ENCODE measurements around the gene CTNNA2.

CTNNA2 gene

GRCh38 chr2:79612999-79613398 is 100.1 kb downstream of the CTNNA2 start:
- no peak for DNase-seq (ENCODE audit: low read depth)

- no peak for DNase-seq (ENCODE audit: low read depth)
These were observed 106.6 kb downstream of the CTNNA2 start for GRCh38 chr2:79619442-79619841.

DNA sequence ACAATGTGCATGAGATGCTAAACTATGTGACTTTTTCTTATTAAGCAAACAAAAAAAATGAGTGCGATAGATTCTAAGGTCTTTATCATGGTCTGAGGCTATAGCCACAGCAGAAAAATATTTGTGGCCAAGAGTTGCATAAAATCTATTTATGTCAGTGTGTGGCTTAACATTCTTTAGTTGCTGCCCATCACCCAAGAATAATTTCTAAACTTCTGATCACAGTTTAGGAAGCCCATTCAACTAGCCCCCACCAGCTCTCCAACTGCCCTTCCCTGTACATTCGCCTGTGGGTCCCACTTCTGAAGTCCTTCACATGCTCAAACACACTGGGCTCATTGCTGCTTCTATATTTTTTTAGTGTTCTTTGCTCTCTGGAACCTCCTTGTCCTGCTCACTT is 107.1 kb downstream of the CTNNA2 start:
- no peak for DNase-seq (ENCODE audit: low read depth)

- no peak for DNase-seq (ENCODE audit: low read depth)
These were observed 107.8 kb downstream of the CTNNA2 start for GRCh38 chr2:79620679-79621078.

DNA sequence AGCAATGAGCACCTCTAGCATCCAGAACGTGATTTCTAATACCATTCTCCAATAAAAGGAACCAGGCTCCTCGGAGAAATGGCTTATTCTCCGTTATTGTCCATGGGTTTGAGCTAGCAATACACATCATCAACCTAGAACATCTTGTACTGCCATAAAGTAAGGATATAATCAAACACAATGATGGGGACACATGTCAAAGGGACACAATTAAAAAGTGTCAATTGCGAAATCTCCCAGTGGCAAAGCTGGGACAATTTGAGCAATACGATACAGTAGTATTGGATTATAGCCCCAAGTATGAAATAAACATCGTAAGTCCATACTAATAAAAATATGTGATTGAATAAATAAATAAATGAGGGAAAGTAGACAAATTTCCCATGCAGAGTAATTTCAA is 108.4 kb downstream of the CTNNA2 start:
- no peak for DNase-seq (ENCODE audit: low read depth)

- no peak for DNase-seq (ENCODE audit: low read depth)
These were observed 108.9 kb downstream of the CTNNA2 start for GRCh38 chr2:79621755-79622154.

DNA sequence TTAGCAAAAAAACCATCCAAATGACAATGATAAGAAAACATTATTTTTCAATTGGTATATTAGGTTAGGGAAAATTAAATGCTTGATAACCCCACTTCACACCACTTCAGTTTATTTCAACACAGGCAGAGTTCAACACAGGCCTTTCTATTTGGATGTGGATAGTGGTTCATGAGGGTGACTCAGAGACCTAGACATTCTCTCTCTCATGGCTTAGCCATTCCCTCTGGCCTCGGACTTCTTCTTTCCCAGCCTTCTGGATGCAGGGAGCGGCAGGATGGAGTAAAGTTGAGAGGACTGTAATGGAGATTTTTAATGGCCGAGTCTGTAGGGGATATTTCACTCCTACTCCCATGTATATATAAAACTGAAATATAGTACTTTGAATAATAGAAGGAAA is 109.7 kb downstream of the CTNNA2 start:
- no peak for DNase-seq (ENCODE audit: low read depth)

DNA sequence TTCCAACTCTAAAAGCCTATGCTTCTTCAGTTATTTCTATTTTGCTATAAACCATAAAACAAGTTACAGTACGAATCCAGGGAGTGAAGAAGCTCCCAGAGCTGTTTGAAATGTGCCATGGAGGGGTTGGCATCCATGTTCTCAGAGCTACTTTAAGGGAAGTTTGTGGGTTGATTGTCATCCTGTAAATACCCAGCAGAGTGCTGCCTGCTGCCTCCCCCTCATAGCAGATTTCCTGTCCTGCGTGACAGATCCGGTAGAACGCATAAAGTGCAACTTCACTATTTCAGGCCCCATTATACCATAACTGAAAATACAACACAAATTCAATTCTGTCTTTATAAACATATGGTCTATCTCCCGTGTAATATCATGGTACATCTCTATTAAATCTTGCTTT is 114.4 kb downstream of the CTNNA2 start:
- no peak for DNase-seq (ENCODE audit: low read depth)

DNA sequence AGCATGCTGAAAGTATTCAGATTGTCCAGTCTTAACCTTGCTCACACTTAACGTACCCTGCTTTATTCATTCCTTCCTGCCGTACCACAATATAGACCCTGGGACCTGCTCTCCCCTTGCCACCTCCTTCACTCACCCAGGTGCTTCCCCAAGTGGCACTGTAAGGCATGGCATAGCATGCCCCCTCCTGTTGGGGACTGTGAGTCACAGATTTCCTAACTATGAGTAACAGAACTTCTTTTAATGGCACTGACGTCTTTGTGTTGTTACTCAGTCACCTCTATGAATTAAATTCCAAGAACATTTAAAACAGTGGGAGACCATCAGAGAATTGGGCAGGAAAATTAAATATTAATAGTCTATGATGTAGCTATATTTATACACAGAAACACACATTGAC is 117.2 kb downstream of the CTNNA2 start:
- DNase-seq (ENCODE audit: low read depth): no peak

GRCh38 chr2:79630972-79631557 is 118.2 kb downstream of the CTNNA2 start:
- DNase-seq (ENCODE audit: low read depth): no peak

DNA sequence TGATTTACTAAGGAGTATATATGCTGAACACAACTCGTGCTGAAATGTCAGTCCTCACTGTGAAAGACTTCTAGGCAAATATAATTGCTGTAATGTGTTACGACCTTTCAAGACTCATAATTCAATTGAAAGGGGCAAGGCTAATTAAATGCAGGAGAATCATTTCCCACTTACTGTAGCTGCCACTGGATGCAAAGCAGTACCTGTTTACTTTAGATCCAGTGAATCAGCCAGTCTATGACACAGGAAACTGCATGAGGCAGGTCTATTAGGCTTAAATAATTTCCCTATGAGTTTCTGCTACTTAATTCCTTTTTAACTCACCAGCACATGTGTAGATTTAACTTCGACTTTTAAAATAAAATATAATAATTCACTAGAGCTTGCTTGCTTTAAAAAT is 125.6 kb downstream of the CTNNA2 start:
- DNase-seq (ENCODE audit: low read depth): no peak

DNA sequence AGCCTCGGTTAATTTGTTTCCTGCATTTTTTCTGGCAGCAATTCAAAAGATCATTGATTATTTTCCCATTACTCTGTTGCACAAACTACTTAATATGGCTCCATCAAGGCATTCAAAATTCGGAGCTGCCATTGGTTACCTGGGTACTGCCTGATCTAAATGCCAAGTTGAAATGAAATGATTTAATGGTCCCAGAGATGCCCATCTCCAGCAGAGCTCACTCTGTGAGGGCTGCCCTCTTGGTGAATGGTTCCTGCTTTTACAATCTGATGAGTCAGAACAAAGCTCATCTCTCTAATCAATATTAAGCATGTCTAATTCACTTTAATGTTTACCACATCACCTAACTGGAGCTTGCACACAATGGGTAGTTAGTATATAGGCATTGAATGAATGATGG is 126.1 kb downstream of the CTNNA2 start:
- DNase-seq (ENCODE audit: low read depth): no peak

GRCh38 chr2:79640001-79640400 is 127.2 kb downstream of the CTNNA2 start:
- DNase-seq (ENCODE audit: low read depth): no peak

DNA sequence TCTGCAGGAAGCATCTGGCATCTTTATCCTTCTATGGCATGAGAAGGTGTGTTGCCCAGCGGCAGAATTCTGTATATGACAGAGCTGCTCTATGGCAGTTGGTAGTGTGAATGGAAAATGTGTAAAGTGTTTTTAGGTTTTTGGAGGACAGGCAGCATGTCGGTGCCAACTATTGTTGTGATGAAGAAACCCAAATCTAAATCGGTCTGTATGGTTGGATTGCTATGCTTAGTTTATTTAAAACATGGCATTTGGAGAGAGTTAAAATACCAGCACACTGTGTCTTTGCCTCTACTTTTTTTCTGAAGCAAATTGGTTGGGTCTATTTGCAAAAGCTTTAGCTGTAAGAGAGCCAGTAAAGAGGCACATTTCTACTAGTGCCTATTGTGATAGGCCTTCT is 136.7 kb downstream of the CTNNA2 start:
- no peak for DNase-seq (ENCODE audit: low read depth)

DNA sequence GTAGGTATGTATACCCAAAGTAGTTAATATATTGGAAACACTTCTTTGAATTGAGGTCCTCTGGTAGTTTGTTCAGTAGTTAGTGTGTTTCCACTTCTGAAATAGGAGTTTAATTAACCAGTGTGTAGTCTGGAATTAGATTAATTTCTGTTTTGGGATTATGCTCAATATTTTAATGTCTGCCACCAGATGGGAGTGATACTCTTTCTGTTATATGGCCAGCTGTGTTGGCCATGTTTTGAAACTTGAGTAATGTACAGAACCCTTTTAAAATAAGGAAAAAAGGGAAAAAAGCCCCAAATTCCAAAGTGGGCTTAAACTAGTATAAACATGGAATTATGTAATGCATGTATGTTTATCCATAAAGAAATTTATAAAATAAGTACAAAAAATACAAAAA is 147.7 kb downstream of the CTNNA2 start:
- DNase-seq (ENCODE audit: low read depth): no peak

DNA sequence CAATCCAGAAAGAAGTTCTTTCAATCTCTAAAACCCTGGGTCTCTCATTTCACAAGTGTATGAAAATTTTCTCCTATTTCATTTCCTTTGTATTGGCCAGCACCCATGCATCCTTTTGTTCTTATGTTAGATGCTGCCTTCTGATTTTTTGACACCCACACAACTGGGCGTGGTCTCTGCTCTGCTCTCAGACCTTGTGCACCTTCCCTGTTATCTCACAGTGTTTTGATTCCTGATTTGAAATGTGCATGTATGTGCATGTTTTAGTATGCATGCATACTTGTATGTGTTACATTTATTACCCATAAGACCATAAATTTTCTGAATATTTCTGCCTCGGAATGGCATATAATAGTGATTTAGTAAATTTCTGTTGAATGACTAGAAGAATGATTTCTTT is 152.2 kb downstream of the CTNNA2 start:
- no peak for DNase-seq (ENCODE audit: low read depth)

GRCh38 chr2:79666430-79666829 is 153.6 kb downstream of the CTNNA2 start:
- no peak for DNase-seq (ENCODE audit: low read depth)

DNA sequence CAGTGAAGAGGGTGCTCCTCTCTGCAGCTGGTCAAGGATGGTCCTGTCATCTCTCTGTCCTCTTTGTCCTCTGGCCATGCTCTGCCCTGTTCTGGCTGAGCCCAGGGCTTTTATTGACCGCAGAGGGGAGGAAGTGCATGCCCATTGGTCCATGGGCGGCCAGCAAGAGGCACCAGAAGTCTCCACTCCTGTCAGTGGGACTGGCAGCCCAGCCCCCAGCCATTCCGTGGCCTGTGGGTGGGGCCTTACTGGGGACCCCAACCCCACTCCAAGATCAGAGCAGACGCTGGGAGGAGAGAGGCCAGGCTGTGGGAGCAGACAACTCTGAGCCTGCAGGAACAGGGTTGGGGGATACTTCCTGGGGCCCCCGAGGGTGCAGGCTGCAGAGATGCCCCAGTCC is 156.9 kb downstream of the CTNNA2 start:
- DNase-seq (ENCODE audit: low read depth): no peak

DNA sequence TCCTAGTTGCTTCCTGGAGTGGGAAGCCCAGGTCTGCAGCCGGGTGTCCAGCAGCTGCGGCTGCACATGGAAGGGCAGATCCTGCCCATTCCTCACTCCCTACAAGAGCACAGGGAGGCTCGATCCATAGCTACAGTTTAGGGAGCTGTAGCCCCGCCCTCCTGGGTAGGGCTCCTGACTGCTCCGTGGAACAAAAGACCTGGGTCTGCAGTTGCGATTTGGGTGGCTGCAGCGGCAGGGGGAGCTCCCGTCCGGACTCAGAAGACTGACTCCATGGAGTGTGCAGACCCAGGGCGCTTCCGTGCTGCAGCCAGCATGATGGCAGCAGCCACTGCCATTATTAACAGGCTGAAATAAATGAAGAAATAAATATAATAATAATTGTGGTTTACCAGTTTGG is 157.3 kb downstream of the CTNNA2 start:
- DNase-seq (ENCODE audit: low read depth): no peak

- no peak for DNase-seq (ENCODE audit: low read depth)
These were observed 174.0 kb downstream of the CTNNA2 start for GRCh38 chr2:79686884-79687283.

DNA sequence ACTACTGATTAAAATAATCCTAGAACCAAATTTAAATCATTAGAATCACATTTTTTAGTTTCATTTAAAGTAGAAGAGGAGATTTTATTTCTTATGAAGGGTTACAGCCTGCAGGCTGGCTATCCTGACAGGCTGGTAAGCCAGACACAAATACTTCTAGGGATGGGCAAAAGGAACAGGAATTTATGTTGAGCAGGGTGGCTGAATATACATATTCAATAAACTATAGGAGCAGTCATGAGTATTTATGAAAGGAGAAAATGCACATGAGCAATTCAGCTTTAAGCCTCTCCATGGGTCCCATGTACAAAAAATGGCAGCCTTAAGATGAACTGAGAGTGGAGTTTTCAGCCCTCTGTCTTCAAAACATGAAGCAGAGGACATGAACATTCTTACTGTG is 182.4 kb downstream of the CTNNA2 start:
- DNase-seq (ENCODE audit: low read depth): no peak

DNA sequence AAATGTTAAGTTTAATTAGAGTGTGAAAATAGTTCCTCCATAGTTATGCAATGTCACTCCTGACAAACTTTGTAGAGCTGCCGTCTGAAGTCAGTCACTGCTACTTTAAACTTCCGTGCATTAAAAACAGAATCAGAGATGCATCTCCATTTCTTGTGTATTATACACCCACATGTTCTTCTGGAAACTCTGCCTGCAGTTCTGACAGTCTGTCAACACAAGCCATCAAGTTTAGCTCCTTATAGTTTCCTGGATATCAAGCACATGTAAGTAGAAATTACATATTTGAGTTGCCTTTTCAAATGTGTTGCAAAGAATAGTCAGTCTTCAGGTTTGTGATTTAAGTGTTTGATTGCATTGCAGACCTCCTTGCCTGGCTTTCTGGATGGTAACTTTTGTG is 184.3 kb downstream of the CTNNA2 start:
- DNase-seq (ENCODE audit: low read depth): no peak

DNA sequence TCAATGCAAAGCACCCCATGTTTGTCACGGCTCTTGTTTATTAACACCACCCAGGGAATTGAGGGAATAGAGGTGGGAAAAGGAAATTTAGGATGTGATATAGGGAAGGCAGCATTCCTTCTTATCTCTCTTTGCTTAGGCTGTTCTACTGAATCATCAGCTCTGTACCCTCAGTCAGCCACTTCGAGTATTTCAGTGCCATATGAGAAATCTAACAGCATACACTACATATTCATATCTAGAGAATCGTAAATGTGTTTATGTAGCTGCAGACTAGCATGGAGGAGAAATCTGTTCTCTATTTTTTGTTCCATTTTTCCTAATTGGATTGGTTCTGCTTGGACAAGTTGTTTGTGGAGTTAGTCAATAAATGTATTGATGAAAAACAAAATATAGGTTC is 187.8 kb downstream of the CTNNA2 start:
- DNase-seq (ENCODE audit: low read depth): no peak

DNA sequence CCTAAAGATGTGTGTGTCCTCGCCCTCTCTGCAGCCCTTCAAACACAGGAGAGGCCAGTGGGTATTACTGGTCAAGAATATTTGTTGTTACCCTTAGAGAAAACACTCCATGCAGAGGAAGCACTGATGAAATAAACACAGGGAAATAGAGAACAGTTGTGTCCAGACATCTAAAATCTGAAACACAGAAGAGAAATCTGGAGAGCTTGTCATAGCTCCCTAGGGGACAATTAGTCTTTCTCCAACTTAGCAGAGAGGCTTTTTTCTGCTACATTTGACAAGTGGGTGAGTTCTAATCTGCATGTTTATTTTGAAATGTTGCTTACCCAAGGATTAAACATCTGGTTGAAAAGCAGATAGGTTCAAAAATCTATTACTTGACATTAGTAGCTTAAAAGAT is 190.1 kb downstream of the CTNNA2 start:
- no peak for DNase-seq (ENCODE audit: low read depth)

- DNase-seq (ENCODE audit: low read depth): no peak
These were observed 198.2 kb downstream of the CTNNA2 start for GRCh38 chr2:79711098-79711497.

Data from stimulated activated CD4-positive, alpha-beta T cell treated with anti-CD3 and anti-CD28 coated beads, Interleukin-2, amount 100 ng/mL, for 4 hours (primary cell).